Gastrocnemius medialis (tissue), 4 donors: Measurements from ENCODE around the gene SHROOM3.

Experiments
- CTCF ChIP-seq, 5 experiments: fragments of 450-650 bp in 3 of 5; fragments of 200-600 bp in 2 of 5; sonication (generic) in 2 of 5; IDR thresholded peaks in 4 of 5; conservative IDR thresholded peaks in 1 of 5; 1 replicate in 4 of 5; 2 replicates in 1 of 5; pipeline ENCODE4 v1.5.1; 2016 to 2019; ENCODE audit warnings: antibody characterized with exemption in 5 of 5, mild to moderate bottlenecking in 3 of 5, moderate library complexity in 3 of 5
- POLR2A ChIP-seq, 2 donors: fragments of 450-650 bp; IDR thresholded peaks; one replicate each; pipeline ENCODE4 v1.6.1; 2017; ENCODE audit warnings: antibody characterized with exemption in 2 of 2, mild to moderate bottlenecking in 2 of 2, moderate library complexity in 2 of 2

DNA sequence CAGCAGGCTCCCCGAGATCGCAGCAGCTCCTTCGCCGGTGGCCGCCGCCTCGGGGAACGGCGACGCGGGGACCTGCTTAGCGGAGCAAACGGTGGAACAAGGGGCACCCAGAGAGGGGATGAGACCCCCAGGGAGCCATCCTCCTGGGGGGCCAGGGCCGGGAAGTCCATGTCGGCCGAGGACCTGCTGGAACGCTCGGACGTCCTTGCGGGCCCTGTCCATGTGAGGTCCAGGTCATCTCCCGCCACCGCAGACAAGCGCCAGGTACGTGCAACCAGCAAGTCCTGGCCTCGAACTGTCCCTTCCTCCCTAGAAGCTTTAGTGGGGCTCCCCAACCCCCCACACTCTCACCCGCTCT, 306.6 kb downstream of the SHROOM3 start:
- TF ChIP-seq POLR2A (IDR thresholded peaks at IDR 0.05) (no peak), CTCF (IDR thresholded peaks at IDR 0.05 in 4 of 5, conservative IDR thresholded peaks at IDR 0.05 in 1 of 5) (no peak)
